HepG2 (cell line): ENCODE results near the gene SUV39H2. TPM values are rescaled to one million over a fixed set of nuclear protein-coding genes. Genes with fewer than 3 reads are reported as not detected.
A peak's percentile ranks its signal among the peaks of the same experiment; 100 is the strongest.

Experiments
- GFI1 ChIP-seq: sonication (generic); formaldehyde crosslinking; IDR thresholded peaks from 2 replicates; pipeline ENCODE4 v1.5.0; 2020; ENCODE audit warnings: missing genetic modification reagents, mild to moderate bottlenecking, borderline replicate concordance
- NCOA5 ChIP-seq: sonication (generic); formaldehyde crosslinking; IDR thresholded peaks from 2 replicates; pipeline ENCODE4 v1.4.0; 2020; ENCODE audit warnings: missing genetic modification reagents
- NCOR1 ChIP-seq: fragments of 200-600 bp; sonication (generic); IDR thresholded peaks from 2 replicates; pipeline ENCODE4 v1.7.0; 2017; ENCODE audit warnings: antibody characterized with exemption, low read length, borderline replicate concordance
- PCBP2 ChIP-seq: fragments of 200-400 bp; formaldehyde crosslinking; optimal IDR thresholded peaks from 2 replicates; pipeline ENCODE3; 2018; ENCODE audit warnings: low read length, low read depth; ENCODE audit not compliant: poor library complexity, severe bottlenecking
- SOX5 ChIP-seq: IDR thresholded peaks from 2 replicates; pipeline ENCODE4 v1.6.1; 2016; ENCODE audit warnings: borderline replicate concordance
- ZBTB1 ChIP-seq: sonication (generic); formaldehyde crosslinking; IDR thresholded peaks from 2 replicates; pipeline ENCODE4 v1.4.0; 2020; ENCODE audit warnings: missing genetic modification reagents, borderline replicate concordance
- ZBTB3 ChIP-seq: sonication (generic); formaldehyde crosslinking; IDR thresholded peaks from 2 replicates; pipeline ENCODE4 v1.4.0; 2020; ENCODE audit warnings: low read depth, mild to moderate bottlenecking, moderate library complexity, missing genetic modification reagents, borderline replicate concordance
- ZFP90 ChIP-seq: sonication (generic); formaldehyde crosslinking; IDR thresholded peaks from 2 replicates; pipeline ENCODE4 v1.8.0; 2022; ENCODE audit warnings: missing genetic modification reagents, mild to moderate bottlenecking, inconsistent platforms, borderline replicate concordance
- ZMAT3 ChIP-seq: sonication (generic); formaldehyde crosslinking; conservative IDR thresholded peaks from 2 replicates; pipeline ENCODE4 v1.7.0; 2021; ENCODE audit warnings: missing genetic modification reagents
- ZNF24 ChIP-seq: fragments of 450-650 bp; IDR thresholded peaks from 2 replicates; pipeline ENCODE4 v1.6.1; 2017; ENCODE audit warnings: antibody characterized with exemption, mild to moderate bottlenecking
- ZNF407 ChIP-seq: sonication (generic); formaldehyde crosslinking; IDR thresholded peaks from one replicate; pipeline ENCODE4 v1.5.1; 2020; ENCODE audit warnings: mild to moderate bottlenecking, missing genetic modification reagents; ENCODE audit errors: not compliant biosample characterization
- ZNF558 ChIP-seq: sonication (generic); formaldehyde crosslinking; IDR thresholded peaks from 2 replicates; pipeline ENCODE4 v1.9.0; 2022; ENCODE audit warnings: mild to moderate bottlenecking, missing genetic modification reagents, borderline replicate concordance
- ZNF776 ChIP-seq: sonication (generic); formaldehyde crosslinking; IDR thresholded peaks from 2 replicates; pipeline ENCODE4 v1.4.0; 2020; ENCODE audit warnings: mild to moderate bottlenecking, missing genetic modification reagents
- ZNF816 ChIP-seq: sonication (generic); formaldehyde crosslinking; IDR thresholded peaks from 2 replicates; pipeline ENCODE4 v1.8.0; 2022; ENCODE audit warnings: missing genetic modification reagents, mild to moderate bottlenecking, borderline replicate concordance
- ZSCAN9 ChIP-seq: IDR thresholded peaks from 2 replicates; pipeline ENCODE4 v1.6.1; 2016; ENCODE audit warnings: borderline replicate concordance
- polyA plus RNA-seq, 8 experiments: library from polyadenylated mRNA; depleted of rRNA in 3 of 8; stranded (reverse) in 7 of 8; unstranded in 1 of 8; fragments of >200 nt; fragmentation: Illumina TruSeq in 4 of 8; extraction: Trizol in 4 of 8; gene quantifications; 2 replicates each; pipeline versions ENCODE4 v1.2.1 to v1.2.3, GENCODE V29; 2011 to 2016; ENCODE audit warnings: low read depth in 4 of 8, missing spikeins in 1 of 8, mixed read lengths in 1 of 8; ENCODE audit not compliant: insufficient read depth in 1 of 8
- total RNA-seq, 5 experiments: library from RNA; depleted of rRNA; stranded (reverse); fragments of >200 nt; fragmentation: Illumina TruSeq; extraction: Trizol; gene quantifications; 2 replicates each; pipeline ENCODE4 v1.2.3, GENCODE V29; 2016; ENCODE audit warnings: low read depth in 1 of 5
- TF ChIP-seq, protein P1 (sequence below): sonication (generic); formaldehyde crosslinking; IDR thresholded peaks from 2 replicates; pipeline ENCODE4 v1.4.0; 2020; ENCODE audit warnings: missing genetic modification reagents
- TF ChIP-seq, protein P2 (sequence below): sonication (generic); formaldehyde crosslinking; IDR thresholded peaks from 2 replicates; pipeline ENCODE4 v1.4.0; 2020; ENCODE audit warnings: mild to moderate bottlenecking, missing genetic modification reagents

SUV39H2 gene
- total and polyA plus RNA-seq, 2 of the 13 experiments (the other 11 are each of a cell fraction or from before 2014, with no cell fraction given): 9.0 to 44.3 TPM

DNA sequence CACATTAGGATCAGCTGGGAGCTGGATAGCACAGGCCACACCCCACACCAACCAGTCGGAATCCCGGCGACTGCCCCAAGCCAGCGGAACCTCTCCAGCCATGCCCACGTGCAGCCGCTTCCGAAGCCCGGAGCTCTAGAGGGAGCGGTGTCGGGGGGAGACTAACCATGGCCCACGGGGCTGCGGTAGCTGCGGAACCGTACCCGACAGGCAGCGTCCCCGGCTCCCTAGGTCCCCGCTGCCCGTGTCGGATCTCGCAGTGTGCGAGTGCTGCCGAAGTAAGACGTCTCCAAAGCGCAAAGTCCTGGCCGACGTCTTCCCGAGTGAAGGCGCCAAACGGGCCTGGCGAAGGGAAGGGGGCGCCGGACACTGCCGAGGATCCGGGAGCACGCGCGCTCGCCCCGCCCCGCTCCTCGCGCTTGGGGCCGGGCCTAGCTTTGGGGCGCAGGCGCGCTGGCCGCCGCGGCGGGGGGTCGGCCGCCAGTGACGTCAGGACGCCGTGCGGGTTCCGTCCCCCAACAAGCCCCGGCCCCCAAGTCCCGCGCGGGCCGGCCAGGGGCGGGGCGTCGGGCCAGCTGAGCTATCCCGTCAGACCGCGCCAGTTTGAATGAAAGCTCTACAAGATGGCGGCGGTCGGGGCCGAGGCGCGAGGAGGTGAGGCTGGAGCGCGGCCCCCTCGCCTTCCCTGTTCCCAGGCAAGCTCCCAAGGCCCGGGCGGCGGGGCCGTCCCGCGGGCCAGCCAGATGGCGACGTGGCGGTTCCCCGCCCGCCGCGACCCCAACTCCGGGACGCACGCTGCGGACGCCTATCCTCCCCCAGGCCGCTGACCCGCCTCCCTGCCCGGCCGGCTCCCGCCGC, at the start of gene SUV39H2 (continued):
- TF ChIP-seq ZFP90 (0 out of 2 replicates have a peak, but pooled peaks have one; percentile 52), NCOA5 (CRISPR knock-in tag) (no peak), SOX5 (CRISPR knock-in tag) (0 out of 2 replicates have a peak, but pooled peaks have one; percentile 15), ZMAT3 (CRISPR knock-in tag) (no peak; the same call in 1 of the 2 replicates), ZNF407 (CRISPR knock-in tag) (peak; percentile 89), ZSCAN9 (CRISPR knock-in tag) (peak; percentile 77; the same call in 1 of the 2 replicates), ZNF816 (CRISPR knock-in tag) (0 out of 2 replicates have a peak, but pooled peaks have one; percentile 22), ZBTB3 (no peak), ZBTB1 (CRISPR knock-in tag) (no peak), PCBP2 (no peak), ZNF558 (CRISPR knock-in tag) (no peak; the same call in 1 of the 2 replicates), GFI1 (CRISPR knock-in tag) (peak; percentile 61; the same call in 1 of the 2 replicates), NCOR1 (no peak), ZNF24 (no peak), ZNF776 (CRISPR knock-in tag) (peak; percentile 89)
- TF ChIP-seq, protein P1, sequence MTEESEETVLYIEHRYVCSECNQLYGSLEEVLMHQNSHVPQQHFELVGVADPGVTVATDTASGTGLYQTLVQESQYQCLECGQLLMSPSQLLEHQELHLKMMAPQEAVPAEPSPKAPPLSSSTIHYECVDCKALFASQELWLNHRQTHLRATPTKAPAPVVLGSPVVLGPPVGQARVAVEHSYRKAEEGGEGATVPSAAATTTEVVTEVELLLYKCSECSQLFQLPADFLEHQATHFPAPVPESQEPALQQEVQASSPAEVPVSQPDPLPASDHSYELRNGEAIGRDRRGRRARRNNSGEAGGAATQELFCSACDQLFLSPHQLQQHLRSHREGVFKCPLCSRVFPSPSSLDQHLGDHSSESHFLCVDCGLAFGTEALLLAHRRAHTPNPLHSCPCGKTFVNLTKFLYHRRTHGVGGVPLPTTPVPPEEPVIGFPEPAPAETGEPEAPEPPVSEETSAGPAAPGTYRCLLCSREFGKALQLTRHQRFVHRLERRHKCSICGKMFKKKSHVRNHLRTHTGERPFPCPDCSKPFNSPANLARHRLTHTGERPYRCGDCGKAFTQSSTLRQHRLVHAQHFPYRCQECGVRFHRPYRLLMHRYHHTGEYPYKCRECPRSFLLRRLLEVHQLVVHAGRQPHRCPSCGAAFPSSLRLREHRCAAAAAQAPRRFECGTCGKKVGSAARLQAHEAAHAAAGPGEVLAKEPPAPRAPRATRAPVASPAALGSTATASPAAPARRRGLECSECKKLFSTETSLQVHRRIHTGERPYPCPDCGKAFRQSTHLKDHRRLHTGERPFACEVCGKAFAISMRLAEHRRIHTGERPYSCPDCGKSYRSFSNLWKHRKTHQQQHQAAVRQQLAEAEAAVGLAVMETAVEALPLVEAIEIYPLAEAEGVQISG (CRISPR knock-in tag): peak; percentile 81
- TF ChIP-seq, protein P2, sequence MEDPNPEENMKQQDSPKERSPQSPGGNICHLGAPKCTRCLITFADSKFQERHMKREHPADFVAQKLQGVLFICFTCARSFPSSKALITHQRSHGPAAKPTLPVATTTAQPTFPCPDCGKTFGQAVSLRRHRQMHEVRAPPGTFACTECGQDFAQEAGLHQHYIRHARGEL (CRISPR knock-in tag): 0 out of 2 replicates have a peak, but pooled peaks have one; percentile 30
